Fibroblast of lung (primary cell): ENCODE results near the gene SRD5A1. TPM values are rescaled to one million over a fixed set of nuclear protein-coding genes. Genes with fewer than 3 reads are reported as not detected.

ENCODE experiments used
- DNase-seq, 2 donors: peaks; one replicate each; pipeline versions ENCODE4 v3.0.0 to v3.0.0-alpha.2; 2010; ENCODE audit warnings: low read depth in 2 of 2
- H2AFZ ChIP-seq: 2 replicates; pipeline ENCODE4 v1.5.1; 2012; ENCODE audit warnings: low read length, control low read depth, inconsistent platforms
- H3K27ac ChIP-seq: 2 replicates; pipeline ENCODE4 v1.5.1; 2011; ENCODE audit warnings: low read length, control low read depth; ENCODE audit not compliant: insufficient read depth
- H3K27me3 ChIP-seq: 2 replicates; pipeline ENCODE4 v1.5.1; 2011; ENCODE audit warnings: mild to moderate bottlenecking, low read length; ENCODE audit not compliant: control insufficient read depth, insufficient read depth
- H3K36me3 ChIP-seq: 2 replicates; pipeline ENCODE4 v1.5.1; 2011; ENCODE audit warnings: low read length; ENCODE audit not compliant: control insufficient read depth, insufficient read depth
- H3K4me1 ChIP-seq: 2 replicates; pipeline ENCODE4 v1.5.1; 2011; ENCODE audit warnings: low read length; ENCODE audit not compliant: control insufficient read depth, insufficient read depth; ENCODE audit errors: extremely low read depth
- H3K4me2 ChIP-seq: 2 replicates; pipeline ENCODE4 v1.5.1; 2011; ENCODE audit warnings: low read length, control low read depth; ENCODE audit not compliant: insufficient read depth; ENCODE audit errors: extremely low read depth
- H3K4me3 ChIP-seq, 4 experiments: fragments of 200-600 bp in 1 of 4; sonication (generic) in 1 of 4; replicated peaks in 1 of 4; 2 replicates each; pipeline ENCODE4 v1.5.1; 2011 to 2016; ENCODE audit warnings: low read length in 4 of 4, low read depth in 3 of 4, mild to moderate bottlenecking in 3 of 4, control low read depth in 2 of 4, inconsistent platforms in 1 of 4, mixed read lengths in 1 of 4; ENCODE audit not compliant: insufficient read depth in 1 of 4; ENCODE audit errors: control extremely low read depth in 1 of 4
- H3K79me2 ChIP-seq: 2 replicates; pipeline ENCODE4 v1.5.1; 2012; ENCODE audit warnings: mild to moderate bottlenecking, low read length, inconsistent platforms; ENCODE audit not compliant: control insufficient read depth, insufficient read depth
- H3K9ac ChIP-seq: 2 replicates; pipeline ENCODE4 v1.5.1; 2011; ENCODE audit warnings: mild to moderate bottlenecking, low read length, control low read depth; ENCODE audit not compliant: insufficient read depth
- H3K9me3 ChIP-seq: 2 replicates; pipeline ENCODE4 v1.5.1; 2012; ENCODE audit warnings: low read depth, low read length; ENCODE audit not compliant: control insufficient read depth, insufficient read depth
- H4K20me1 ChIP-seq: 2 replicates; pipeline ENCODE4 v1.5.1; 2011; ENCODE audit warnings: low read length; ENCODE audit not compliant: control insufficient read depth, insufficient read depth; ENCODE audit errors: extremely low read depth
- EZH2 ChIP-seq: IDR thresholded peaks from 2 replicates; pipeline ENCODE4 v1.5.1; 2012; ENCODE audit warnings: low read length, control low read depth, mild to moderate bottlenecking; ENCODE audit errors: missing control alignments
- polyA plus RNA-seq, 2 donors: library from polyadenylated mRNA; depleted of rRNA in 1 of 2; stranded (reverse) in 1 of 2; unstranded in 1 of 2; fragments of >200 nt; gene quantifications; 2 replicates each; pipeline ENCODE4 v1.2.1, GENCODE V29; 2011 to 2012; ENCODE audit warnings: missing spikeins in 1 of 2
- total RNA-seq: library from RNA; depleted of rRNA; stranded (reverse); fragments of >200 nt; gene quantifications from 2 replicates; pipeline ENCODE4 v1.2.1, GENCODE V29; 2014
- TF ChIP-seq, protein P1 (sequence below), 2 donors: IDR thresholded peaks in 1 of 2; conservative IDR thresholded peaks in 1 of 2; 1 replicate in 1 of 2; 2 replicates in 1 of 2; pipeline ENCODE4 v1.5.1; 2011 to 2012; ENCODE audit warnings: low read length in 2 of 2, control low read depth in 1 of 2, inconsistent platforms in 1 of 2, low read depth in 1 of 2, mild to moderate bottlenecking in 1 of 2

The SRD5A1 gene
- total and polyA plus RNA-seq, 2 donors (not counting 1 experiment from before 2014, with no cell fraction given), result 12.1 to 20.6 TPM

DNA sequence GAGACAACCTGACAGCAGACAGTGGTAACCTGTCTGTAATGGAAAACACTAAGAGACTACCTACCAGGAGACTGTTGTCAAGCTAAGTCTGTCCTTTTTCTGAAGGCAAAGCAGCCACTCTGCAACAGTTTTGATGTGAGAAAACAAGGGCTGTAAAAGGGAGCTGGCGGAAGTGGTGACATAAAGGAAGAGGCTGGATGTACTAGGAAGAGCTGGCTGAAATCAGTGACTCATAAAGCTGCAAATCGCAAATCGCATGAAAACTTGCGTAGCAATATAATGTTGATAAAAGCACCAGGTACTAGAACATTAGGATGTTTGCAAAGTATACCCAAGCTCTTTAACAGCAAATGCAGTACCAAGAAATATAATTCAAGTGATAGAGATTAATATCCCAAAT, 1.8 kb upstream of the SRD5A1 start:
- H3K27me3 ChIP-seq, result no peaks in the 10 kb centered on the region
- peak overlapping the region; percentile 73 for H3K4me2 ChIP-seq
- H3K9ac ChIP-seq, result no peak overlapping the region
- H3K4me1 ChIP-seq, result peaks cover 2% of the 10 kb centered on the region
- no peaks in the 10 kb centered on the region for H4K20me1 ChIP-seq
- no peak for DNase-seq
- H3K79me2 ChIP-seq, result peaks cover 82% of the 10 kb centered on the region
- no peaks in the 10 kb centered on the region for H3K9me3 ChIP-seq
- no peak overlapping the region for H3K27ac ChIP-seq
- H2AFZ ChIP-seq, result no peak overlapping the region
- TF ChIP-seq, protein P1, sequence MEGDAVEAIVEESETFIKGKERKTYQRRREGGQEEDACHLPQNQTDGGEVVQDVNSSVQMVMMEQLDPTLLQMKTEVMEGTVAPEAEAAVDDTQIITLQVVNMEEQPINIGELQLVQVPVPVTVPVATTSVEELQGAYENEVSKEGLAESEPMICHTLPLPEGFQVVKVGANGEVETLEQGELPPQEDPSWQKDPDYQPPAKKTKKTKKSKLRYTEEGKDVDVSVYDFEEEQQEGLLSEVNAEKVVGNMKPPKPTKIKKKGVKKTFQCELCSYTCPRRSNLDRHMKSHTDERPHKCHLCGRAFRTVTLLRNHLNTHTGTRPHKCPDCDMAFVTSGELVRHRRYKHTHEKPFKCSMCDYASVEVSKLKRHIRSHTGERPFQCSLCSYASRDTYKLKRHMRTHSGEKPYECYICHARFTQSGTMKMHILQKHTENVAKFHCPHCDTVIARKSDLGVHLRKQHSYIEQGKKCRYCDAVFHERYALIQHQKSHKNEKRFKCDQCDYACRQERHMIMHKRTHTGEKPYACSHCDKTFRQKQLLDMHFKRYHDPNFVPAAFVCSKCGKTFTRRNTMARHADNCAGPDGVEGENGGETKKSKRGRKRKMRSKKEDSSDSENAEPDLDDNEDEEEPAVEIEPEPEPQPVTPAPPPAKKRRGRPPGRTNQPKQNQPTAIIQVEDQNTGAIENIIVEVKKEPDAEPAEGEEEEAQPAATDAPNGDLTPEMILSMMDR (conservative IDR thresholded peaks at IDR 0.05 in 1 of 2, IDR thresholded peaks at IDR 0.05 in 1 of 2; ENCODE audit: low read depth in 1 of 2, low read length in 2 of 2), result no peak
- TF ChIP-seq EZH2, result no peak
- H3K36me3 ChIP-seq, result peaks cover 12% of the 10 kb centered on the region
- H3K4me3 ChIP-seq, result peak overlapping the region in 3 of 4 experiments; percentile 84 to 96 (median 87)

DNA sequence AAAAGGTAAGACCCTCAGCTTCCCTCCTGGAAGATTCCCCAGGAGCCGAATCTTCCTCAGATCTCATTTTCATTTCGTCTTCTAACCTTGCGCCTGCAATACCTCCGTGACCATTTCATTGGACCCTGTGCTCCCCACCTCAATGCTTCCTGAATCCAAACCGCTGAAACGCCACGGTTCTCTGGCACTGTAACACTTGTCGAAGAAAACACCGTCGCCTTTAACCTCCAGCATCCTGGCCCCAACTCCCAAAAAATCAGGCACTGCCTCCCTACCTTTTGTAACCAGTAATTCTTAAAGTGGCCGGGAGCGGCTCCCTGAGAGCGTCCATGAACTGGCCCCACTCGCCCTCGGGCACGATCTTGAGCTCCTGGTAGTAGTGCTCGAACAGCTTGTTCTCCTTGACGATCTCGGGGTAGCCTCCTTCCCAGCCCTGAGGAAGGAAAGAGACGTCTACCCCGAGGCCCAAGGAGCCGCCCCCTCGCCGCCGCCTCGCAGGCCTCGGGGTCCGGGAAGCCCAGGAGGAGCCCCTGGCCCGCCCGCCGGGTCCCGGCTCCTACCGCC, 834 bp upstream of the SRD5A1 start:
- peak in 1 of 2 donors; percentile 13 for DNase-seq
- H2AFZ ChIP-seq, result peak overlapping the region; percentile 16
- H3K36me3 ChIP-seq, result peaks cover 9% of the 10 kb centered on the region
- H3K4me3 ChIP-seq, result peak overlapping the region; percentile 84 to 96 (median 90)
- no peaks in the 10 kb centered on the region for H4K20me1 ChIP-seq
- peaks cover 2% of the 10 kb centered on the region for H3K4me1 ChIP-seq
- peak overlapping the region; percentile 73 for H3K4me2 ChIP-seq
- H3K27ac ChIP-seq, result peak overlapping the region; percentile 98
- H3K9ac ChIP-seq, result peak overlapping the region; percentile 98
- peaks cover 82% of the 10 kb centered on the region for H3K79me2 ChIP-seq
- no peaks in the 10 kb centered on the region for H3K9me3 ChIP-seq
- no peaks in the 10 kb centered on the region for H3K27me3 ChIP-seq
- no peak for TF ChIP-seq EZH2
- TF ChIP-seq, protein P1 (conservative IDR thresholded peaks at IDR 0.05 in 1 of 2, IDR thresholded peaks at IDR 0.05 in 1 of 2; ENCODE audit: low read depth in 1 of 2, low read length in 2 of 2), result no peak

DNA sequence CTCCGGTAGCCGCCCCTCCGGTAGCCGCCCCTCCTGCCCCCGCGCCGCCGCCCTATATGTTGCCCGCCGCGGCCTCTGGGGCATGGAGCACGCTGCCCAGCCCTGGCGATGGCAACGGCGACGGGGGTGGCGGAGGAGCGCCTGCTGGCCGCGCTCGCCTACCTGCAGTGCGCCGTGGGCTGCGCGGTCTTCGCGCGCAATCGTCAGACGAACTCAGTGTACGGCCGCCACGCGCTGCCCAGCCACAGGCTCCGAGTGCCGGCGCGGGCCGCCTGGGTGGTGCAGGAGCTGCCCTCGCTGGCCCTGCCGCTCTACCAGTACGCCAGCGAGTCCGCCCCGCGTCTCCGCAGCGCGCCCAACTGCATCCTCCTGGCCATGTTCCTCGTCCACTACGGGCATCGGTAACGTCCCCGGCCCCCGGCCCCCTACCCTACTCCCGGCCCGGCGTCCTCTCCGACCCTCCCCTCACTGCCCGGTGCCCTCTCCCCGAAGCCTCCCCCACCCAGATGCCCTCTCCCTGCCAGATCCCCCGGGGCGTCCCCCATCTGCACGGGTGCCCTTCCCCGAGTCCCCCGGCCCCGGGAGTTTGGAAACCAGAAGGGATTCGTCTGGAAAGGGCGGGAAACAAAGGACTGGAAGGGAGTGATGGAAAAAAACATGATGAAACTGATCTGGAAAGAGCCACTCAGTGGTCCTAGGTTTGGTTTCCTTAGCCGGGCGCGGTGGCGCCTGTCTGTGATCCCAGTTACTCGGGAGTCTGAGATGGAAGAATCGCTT, 417 bp downstream of the SRD5A1 start:
- H3K36me3 ChIP-seq, result peaks cover 9% of the 10 kb centered on the region
- peak in 1 of 2 donors; percentile 5 for DNase-seq
- no peaks in the 10 kb centered on the region for H3K27me3 ChIP-seq
- peak overlapping the region; percentile 45 for H3K4me2 ChIP-seq
- peak overlapping the region; percentile 57 for H3K27ac ChIP-seq
- H3K9ac ChIP-seq, result peak overlapping the region; percentile 98
- peak overlapping the region; percentile 84 to 96 (median 90) for H3K4me3 ChIP-seq
- peaks cover 2% of the 10 kb centered on the region for H3K4me1 ChIP-seq
- H3K79me2 ChIP-seq, result peaks cover 79% of the 10 kb centered on the region
- H2AFZ ChIP-seq, result peak overlapping the region; percentile 69
- H4K20me1 ChIP-seq, result no peaks in the 10 kb centered on the region
- TF ChIP-seq, protein P1 (conservative IDR thresholded peaks at IDR 0.05 in 1 of 2, IDR thresholded peaks at IDR 0.05 in 1 of 2; ENCODE audit: low read depth in 1 of 2, low read length in 2 of 2), result no peak
- no peak for TF ChIP-seq EZH2
- H3K9me3 ChIP-seq, result no peaks in the 10 kb centered on the region
